Kidney epithelial cell (primary cell): ENCODE measurements around the gene TNRC6C. TPM values are rescaled to one million over a fixed set of nuclear protein-coding genes. Genes with fewer than 3 reads are reported as not detected.

Experiments
- DNase-seq: peaks from one replicate; pipeline ENCODE4 v3.0.0-alpha.2; 2010; ENCODE audit warnings: low read depth
- H3K27me3 ChIP-seq: 2 replicates; pipeline ENCODE4 v1.6.0; 2011; ENCODE audit warnings: low read length; ENCODE audit not compliant: control insufficient read depth, insufficient read depth
- H3K36me3 ChIP-seq: 2 replicates; pipeline ENCODE4 v1.5.1; 2011; ENCODE audit warnings: low read length; ENCODE audit not compliant: control insufficient read depth, insufficient read depth
- H3K4me3 ChIP-seq: 2 replicates; pipeline ENCODE4 v1.5.1; 2011; ENCODE audit warnings: low read depth, mild to moderate bottlenecking, control low read depth, low read length
- total RNA-seq: library from RNA; depleted of rRNA; stranded (reverse); fragments of >200 nt; gene quantifications from 2 replicates; pipeline ENCODE4 v1.2.3, GENCODE V29; 2015
- TF ChIP-seq, protein P1 (sequence below): IDR thresholded peaks from 2 replicates; pipeline ENCODE4 v1.5.1; 2011; ENCODE audit warnings: mild to moderate bottlenecking, moderate library complexity, low read length, control low read depth, inconsistent platforms; ENCODE audit not compliant: insufficient read depth, poor library complexity, severe bottlenecking

Gene TNRC6C
- total RNA-seq, 1 donor from 2014 or later: 5.3 TPM

- TF ChIP-seq, protein P1, sequence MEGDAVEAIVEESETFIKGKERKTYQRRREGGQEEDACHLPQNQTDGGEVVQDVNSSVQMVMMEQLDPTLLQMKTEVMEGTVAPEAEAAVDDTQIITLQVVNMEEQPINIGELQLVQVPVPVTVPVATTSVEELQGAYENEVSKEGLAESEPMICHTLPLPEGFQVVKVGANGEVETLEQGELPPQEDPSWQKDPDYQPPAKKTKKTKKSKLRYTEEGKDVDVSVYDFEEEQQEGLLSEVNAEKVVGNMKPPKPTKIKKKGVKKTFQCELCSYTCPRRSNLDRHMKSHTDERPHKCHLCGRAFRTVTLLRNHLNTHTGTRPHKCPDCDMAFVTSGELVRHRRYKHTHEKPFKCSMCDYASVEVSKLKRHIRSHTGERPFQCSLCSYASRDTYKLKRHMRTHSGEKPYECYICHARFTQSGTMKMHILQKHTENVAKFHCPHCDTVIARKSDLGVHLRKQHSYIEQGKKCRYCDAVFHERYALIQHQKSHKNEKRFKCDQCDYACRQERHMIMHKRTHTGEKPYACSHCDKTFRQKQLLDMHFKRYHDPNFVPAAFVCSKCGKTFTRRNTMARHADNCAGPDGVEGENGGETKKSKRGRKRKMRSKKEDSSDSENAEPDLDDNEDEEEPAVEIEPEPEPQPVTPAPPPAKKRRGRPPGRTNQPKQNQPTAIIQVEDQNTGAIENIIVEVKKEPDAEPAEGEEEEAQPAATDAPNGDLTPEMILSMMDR: no peak
- Histone ChIP-seq H3K36me3 (no peaks in the 10 kb centered on the region), H3K4me3 (no peak overlapping the region), H3K27me3 (no peaks in the 10 kb centered on the region)
- no peak for DNase-seq
These were observed 147.7 kb downstream of the TNRC6C start for GRCh38 chr17:78106211-78106610.

DNA sequence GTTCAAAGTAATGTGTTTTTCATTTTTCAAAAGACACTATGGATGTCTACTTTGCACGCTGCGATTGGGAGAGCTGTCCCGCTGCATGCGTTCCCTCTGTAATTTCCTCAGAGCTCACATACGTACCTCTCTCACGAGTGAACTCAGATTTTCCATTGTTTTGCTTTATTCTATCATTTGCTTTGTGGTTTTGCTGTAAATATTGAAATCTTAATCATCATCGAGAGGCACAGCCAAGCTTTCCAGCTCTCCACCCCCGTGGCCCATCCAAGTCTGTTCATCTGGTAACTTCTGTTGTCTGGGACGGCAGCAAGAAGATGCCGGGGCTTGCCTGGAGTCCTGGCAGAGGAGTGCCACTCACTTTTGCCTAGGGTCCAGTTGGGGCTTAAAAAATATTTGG lies 149.0 kb downstream of the TNRC6C start:
- TF ChIP-seq, protein P1: no peak
- no peak for DNase-seq
- Histone ChIP-seq H3K4me3 (no peak overlapping the region), H3K36me3 (no peaks in the 10 kb centered on the region), H3K27me3 (no peaks in the 10 kb centered on the region)

- H3K27me3 ChIP-seq: no peaks in the 10 kb centered on the region
- no peak for DNase-seq
- no peaks in the 10 kb centered on the region for H3K36me3 ChIP-seq
- TF ChIP-seq, protein P1: no peak
- no peak overlapping the region for H3K4me3 ChIP-seq
These were observed 149.6 kb downstream of the TNRC6C start for GRCh38 chr17:78107976-78108725.

DNA sequence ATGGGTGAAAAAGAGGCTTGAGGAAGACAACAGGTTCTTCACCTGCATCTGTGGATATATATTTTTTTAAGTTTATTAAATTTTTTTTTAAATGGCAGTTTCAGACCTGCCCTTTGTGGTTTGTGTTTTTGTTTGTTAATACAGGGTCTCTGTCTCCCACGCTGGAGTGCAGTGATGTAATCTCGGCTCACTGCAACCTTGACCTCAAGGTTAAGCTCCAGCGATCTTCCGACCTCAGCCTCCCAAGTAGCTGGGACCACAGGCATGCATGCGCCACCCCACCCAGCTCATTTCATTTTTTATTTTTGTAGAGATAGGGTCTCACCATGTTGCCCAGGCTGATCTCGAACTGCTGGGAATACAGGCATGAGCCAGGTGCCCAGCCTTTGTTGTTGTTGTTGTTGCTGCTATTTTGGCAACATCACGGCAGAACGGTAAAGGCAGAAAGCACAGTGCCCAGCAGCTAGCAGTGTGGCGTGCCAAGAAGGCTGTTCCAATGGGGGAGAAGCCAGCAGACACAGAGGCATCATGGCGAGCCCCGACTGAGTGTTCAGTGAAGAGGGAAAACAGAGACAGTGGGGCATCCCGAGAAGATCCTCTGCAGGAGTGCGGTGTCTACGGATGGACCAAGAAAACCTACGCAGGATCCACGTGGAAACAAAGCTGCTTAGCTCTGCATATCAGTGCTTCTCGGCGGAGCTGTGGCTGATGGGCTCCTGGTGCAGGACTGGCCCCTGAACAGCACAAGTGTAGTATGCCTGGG lies 150.4 kb downstream of the TNRC6C start:
- no peaks in the 10 kb centered on the region for H3K36me3 ChIP-seq
- DNase-seq: no peak
- TF ChIP-seq, protein P1: no peak
- H3K4me3 ChIP-seq: no peak overlapping the region
- H3K27me3 ChIP-seq: no peaks in the 10 kb centered on the region

GRCh38 chr17:78109489-78109761 lies 150.9 kb downstream of the TNRC6C start:
- DNase-seq: no peak
- no peak overlapping the region for H3K4me3 ChIP-seq
- TF ChIP-seq, protein P1: no peak
- no peaks in the 10 kb centered on the region for H3K27me3 ChIP-seq
- no peaks in the 10 kb centered on the region for H3K36me3 ChIP-seq
